ENCODE results near the gene DIP2C. TPM values are rescaled to one million over a fixed set of nuclear protein-coding genes. Genes with fewer than 3 reads are reported as not detected.
"Not testable (repeated sequence)": the region's sequence is repeated elsewhere in the genome, so short reads cannot be mapped to it uniquely, and the experiment has no call there.

Gene DIP2C
- total and polyA plus RNA-seq, 7 experiments from 2014 or later, result 1.1 to 8.7 (median 4.5) TPM

- intact Hi-C loops (cut with micrococcal nuclease), result no loop called here
- Mint-ChIP-seq H3K4me3 (no peak overlapping the region), H3K27ac (no peak overlapping the region), H3K36me3 (no peaks in the 10 kb centered on the region), H3K27me3 (peaks cover 0 to 8% (median 0%) of the 10 kb centered on the region in 5 donors), H3K4me1 (peaks cover 0 to 2% (median 0%) of the 10 kb centered on the region in 7 donors), H3K9me3 (no peaks in the 10 kb centered on the region)
- ATAC-seq, result no peak
- no peaks in the 10 kb centered on the region for H3K36me3 ChIP-seq (ENCODE audit: control insufficient read depth in 2 of 3, insufficient read depth in 3 of 3, low read length in 3 of 3)
- ChIA-PET CTCF (no interaction called here), POLR2A (no interaction called here)
- no peak overlapping the region for H3K27ac ChIP-seq (ENCODE audit: low read depth, low read length)
- H3K27me3 ChIP-seq (ENCODE audit: control insufficient read depth in 2 of 2, insufficient read depth in 2 of 2, low read length in 2 of 2), result no peaks in the 10 kb centered on the region
- no peak for DNase-seq
- H3K9me3 ChIP-seq (ENCODE audit: control insufficient read depth in 2 of 3, low read length in 3 of 3), result no peaks in the 10 kb centered on the region
- no peaks in the 10 kb centered on the region for H3K4me1 ChIP-seq (ENCODE audit: control insufficient read depth in 2 of 2, insufficient read depth in 2 of 2, low read length in 2 of 2)
- no peak overlapping the region for H3K4me3 ChIP-seq (ENCODE audit: low read length)
Measured at GRCh38 chr10:599767-600166, 89.7 kb downstream of the DIP2C start.

GRCh38 chr10:598415-599170 is 90.9 kb downstream of the DIP2C start:
- Histone ChIP-seq H3K27ac (ENCODE audit: low read depth, low read length) (no peak overlapping the region), H3K4me1 (ENCODE audit: control insufficient read depth in 2 of 2, insufficient read depth in 2 of 2, low read length in 2 of 2) (no peaks in the 10 kb centered on the region), H3K36me3 (ENCODE audit: control insufficient read depth in 2 of 3, insufficient read depth in 3 of 3, low read length in 3 of 3) (no peaks in the 10 kb centered on the region), H3K4me3 (ENCODE audit: low read length) (no peak overlapping the region), H3K9me3 (ENCODE audit: control insufficient read depth in 2 of 3, low read length in 3 of 3) (no peaks in the 10 kb centered on the region), H3K27me3 (ENCODE audit: control insufficient read depth in 2 of 2, insufficient read depth in 2 of 2, low read length in 2 of 2) (no peaks in the 10 kb centered on the region)
- no peak for DNase-seq
- ChIA-PET POLR2A (no interaction called here), CTCF (no interaction called here)
- Mint-ChIP-seq H3K4me1 (peaks cover 0 to 2% (median 0%) of the 10 kb centered on the region in 7 donors), H3K9me3 (no peaks in the 10 kb centered on the region), H3K27me3 (peaks cover 0 to 4% (median 0%) of the 10 kb centered on the region in 5 donors), H3K27ac (no peak overlapping the region), H3K4me3 (no peak overlapping the region), H3K36me3 (no peaks in the 10 kb centered on the region)
- ATAC-seq, result no peak
- intact Hi-C loops (cut with micrococcal nuclease), result no loop called here

GRCh38 chr10:597976-598375 is 91.5 kb downstream of the DIP2C start:
- intact Hi-C loops (cut with micrococcal nuclease), result no loop called here
- H3K4me3 Mint-ChIP-seq, result no peak overlapping the region
- ATAC-seq (no peak), DNase-seq (no peak)
- Histone ChIP-seq H3K9me3 (ENCODE audit: control insufficient read depth in 2 of 3, low read length in 3 of 3) (no peaks in the 10 kb centered on the region), H3K27me3 (ENCODE audit: control insufficient read depth in 2 of 2, insufficient read depth in 2 of 2, low read length in 2 of 2) (no peaks in the 10 kb centered on the region), H3K36me3 (ENCODE audit: control insufficient read depth in 2 of 3, insufficient read depth in 3 of 3, low read length in 3 of 3) (no peaks in the 10 kb centered on the region), H3K4me1 (ENCODE audit: control insufficient read depth in 2 of 2, insufficient read depth in 2 of 2, low read length in 2 of 2) (no peaks in the 10 kb centered on the region), H3K4me3 (ENCODE audit: low read length) (no peak overlapping the region), H3K27ac (ENCODE audit: low read depth, low read length) (no peak overlapping the region)
- no peak overlapping the region for H3K27ac Mint-ChIP-seq
- no peaks in the 10 kb centered on the region for H3K36me3 Mint-ChIP-seq
- no peaks in the 10 kb centered on the region for H3K9me3 Mint-ChIP-seq
- CTCF ChIA-PET, result no interaction called here
- H3K27me3 Mint-ChIP-seq, result peaks cover 0 to 7% (median 0%) of the 10 kb centered on the region in 5 donors
- H3K4me1 Mint-ChIP-seq, result peaks cover 0 to 2% (median 0%) of the 10 kb centered on the region in 7 donors
- POLR2A ChIA-PET, result no interaction called here

- Histone ChIP-seq H3K36me3 (ENCODE audit: control insufficient read depth in 2 of 3, insufficient read depth in 3 of 3, low read length in 3 of 3) (no peaks in the 10 kb centered on the region), H3K9me3 (ENCODE audit: control insufficient read depth in 2 of 3, low read length in 3 of 3) (no peaks in the 10 kb centered on the region), H3K4me1 (ENCODE audit: control insufficient read depth in 2 of 2, insufficient read depth in 2 of 2, low read length in 2 of 2) (no peaks in the 10 kb centered on the region), H3K27me3 (ENCODE audit: control insufficient read depth in 2 of 2, insufficient read depth in 2 of 2, low read length in 2 of 2) (no peaks in the 10 kb centered on the region), H3K27ac (ENCODE audit: low read depth, low read length) (no peak overlapping the region), H3K4me3 (ENCODE audit: low read length) (no peak overlapping the region)
- intact Hi-C loops (cut with micrococcal nuclease), result no loop called here
- Mint-ChIP-seq H3K27ac (no peak overlapping the region), H3K36me3 (no peaks in the 10 kb centered on the region), H3K27me3 (peaks cover 0 to 8% (median 0%) of the 10 kb centered on the region in 5 donors), H3K4me3 (no peak overlapping the region), H3K4me1 (peaks cover 0 to 2% (median 0%) of the 10 kb centered on the region in 7 donors), H3K9me3 (no peaks in the 10 kb centered on the region)
- ChIA-PET CTCF (no interaction called here), POLR2A (no interaction called here)
- ATAC-seq, result no peak
- DNase-seq, result no peak
Measured at GRCh38 chr10:596725-597345, 92.6 kb downstream of the DIP2C start.

GRCh38 chr10:596131-596530 is 93.3 kb downstream of the DIP2C start:
- H3K27ac Mint-ChIP-seq; H3K9me3 Mint-ChIP-seq; DNase-seq; H3K4me3 Mint-ChIP-seq; CTCF ChIA-PET; intact Hi-C loops (cut with micrococcal nuclease); H3K27me3 ChIP-seq (ENCODE audit: control insufficient read depth in 2 of 2, insufficient read depth in 2 of 2, low read length in 2 of 2); H3K36me3 ChIP-seq (ENCODE audit: control insufficient read depth in 2 of 3, insufficient read depth in 3 of 3, low read length in 3 of 3); H3K36me3 Mint-ChIP-seq; POLR2A ChIA-PET; H3K9me3 ChIP-seq (ENCODE audit: control insufficient read depth in 2 of 3, low read length in 3 of 3); H3K4me3 ChIP-seq (ENCODE audit: low read length); ATAC-seq; H3K27ac ChIP-seq (ENCODE audit: low read depth, low read length); H3K4me1 Mint-ChIP-seq; H3K4me1 ChIP-seq (ENCODE audit: control insufficient read depth in 2 of 2, insufficient read depth in 2 of 2, low read length in 2 of 2): not testable (repeated sequence)
- peaks cover 0 to 15% (median 0%) of the 10 kb centered on the region in 5 donors for H3K27me3 Mint-ChIP-seq

- POLR2A ChIA-PET, result no interaction called here
- H3K27ac Mint-ChIP-seq, result no peak overlapping the region
- peaks cover 0 to 15% (median 0%) of the 10 kb centered on the region in 5 donors for H3K27me3 Mint-ChIP-seq
Measured at GRCh38 chr10:595473-595872, 94.0 kb downstream of the DIP2C start.

More at GRCh38 chr10:595473-595872, 94.0 kb downstream of the DIP2C start:
- ATAC-seq, result no peak
- H3K4me3 ChIP-seq (ENCODE audit: low read length), result no peak overlapping the region
- DNase-seq, result no peak
- H3K27me3 ChIP-seq (ENCODE audit: control insufficient read depth in 2 of 2, insufficient read depth in 2 of 2, low read length in 2 of 2), result no peaks in the 10 kb centered on the region
- no peaks in the 10 kb centered on the region for H3K4me1 ChIP-seq (ENCODE audit: control insufficient read depth in 2 of 2, insufficient read depth in 2 of 2, low read length in 2 of 2)
- no peaks in the 10 kb centered on the region for H3K36me3 Mint-ChIP-seq
- H3K27ac ChIP-seq (ENCODE audit: low read depth, low read length), result no peak overlapping the region
- CTCF ChIA-PET, result no interaction called here
- H3K4me3 Mint-ChIP-seq, result no peak overlapping the region
- no peaks in the 10 kb centered on the region for H3K9me3 ChIP-seq (ENCODE audit: control insufficient read depth in 2 of 3, low read length in 3 of 3)
- intact Hi-C loops (cut with micrococcal nuclease), result no loop called here
- H3K9me3 Mint-ChIP-seq, result no peaks in the 10 kb centered on the region
- no peaks in the 10 kb centered on the region for H3K4me1 Mint-ChIP-seq
- no peaks in the 10 kb centered on the region for H3K36me3 ChIP-seq (ENCODE audit: control insufficient read depth in 2 of 3, insufficient read depth in 3 of 3, low read length in 3 of 3)
